GM12875 (cell line): ENCODE results near the gene ZNF275.

Source experiments
- H3K4me3 ChIP-seq: one replicate; pipeline ENCODE4 v1.5.1; 2011; ENCODE audit warnings: low read depth, low read length, control low read depth
- TF ChIP-seq, protein P1 (sequence below): IDR thresholded peaks from 2 replicates; pipeline ENCODE4 v1.5.1; 2011; ENCODE audit warnings: low read depth, mild to moderate bottlenecking, control low read depth, inconsistent platforms, low read length, moderate library complexity, borderline replicate concordance; ENCODE audit not compliant: insufficient read depth

Gene ZNF275

GRCh38 chrX:153348421-153348820, 14.5 kb downstream of the ZNF275 start:
- H3K4me3 ChIP-seq = no peak overlapping the region
- TF ChIP-seq, protein P1, sequence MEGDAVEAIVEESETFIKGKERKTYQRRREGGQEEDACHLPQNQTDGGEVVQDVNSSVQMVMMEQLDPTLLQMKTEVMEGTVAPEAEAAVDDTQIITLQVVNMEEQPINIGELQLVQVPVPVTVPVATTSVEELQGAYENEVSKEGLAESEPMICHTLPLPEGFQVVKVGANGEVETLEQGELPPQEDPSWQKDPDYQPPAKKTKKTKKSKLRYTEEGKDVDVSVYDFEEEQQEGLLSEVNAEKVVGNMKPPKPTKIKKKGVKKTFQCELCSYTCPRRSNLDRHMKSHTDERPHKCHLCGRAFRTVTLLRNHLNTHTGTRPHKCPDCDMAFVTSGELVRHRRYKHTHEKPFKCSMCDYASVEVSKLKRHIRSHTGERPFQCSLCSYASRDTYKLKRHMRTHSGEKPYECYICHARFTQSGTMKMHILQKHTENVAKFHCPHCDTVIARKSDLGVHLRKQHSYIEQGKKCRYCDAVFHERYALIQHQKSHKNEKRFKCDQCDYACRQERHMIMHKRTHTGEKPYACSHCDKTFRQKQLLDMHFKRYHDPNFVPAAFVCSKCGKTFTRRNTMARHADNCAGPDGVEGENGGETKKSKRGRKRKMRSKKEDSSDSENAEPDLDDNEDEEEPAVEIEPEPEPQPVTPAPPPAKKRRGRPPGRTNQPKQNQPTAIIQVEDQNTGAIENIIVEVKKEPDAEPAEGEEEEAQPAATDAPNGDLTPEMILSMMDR = no peak

DNA sequence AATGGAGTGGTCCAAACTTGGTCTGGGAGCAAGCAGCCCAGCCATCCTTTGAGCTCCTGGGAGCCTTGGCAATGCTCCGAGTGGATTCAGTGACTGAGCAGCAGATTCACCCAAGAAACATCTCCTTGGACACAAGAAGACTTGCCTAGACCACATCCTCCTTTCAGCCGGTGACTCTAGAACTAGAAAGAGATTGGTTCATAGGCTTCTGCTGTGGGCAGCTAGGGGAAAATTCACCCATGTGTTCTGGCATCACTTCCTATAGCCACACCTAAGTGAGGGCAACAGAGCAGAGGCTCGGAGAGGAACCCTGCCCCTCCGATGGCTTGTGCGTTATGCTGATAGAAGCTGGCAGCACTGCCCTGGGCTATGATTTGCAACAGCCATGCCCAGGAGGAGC, 16.0 kb downstream of the ZNF275 start:
- TF ChIP-seq, protein P1 = no peak

GRCh38 chrX:153351981-153352380, 18.0 kb downstream of the ZNF275 start:
- H3K4me3 ChIP-seq = no peak overlapping the region
- TF ChIP-seq, protein P1 = no peak

More for the DNA sequence above, 16.0 kb downstream of the ZNF275 start:
- H3K4me3 ChIP-seq = no peak overlapping the region

- TF ChIP-seq, protein P1 = no peak
- no peak overlapping the region for H3K4me3 ChIP-seq
Measured at GRCh38 chrX:153352858-153353257, 18.9 kb downstream of the ZNF275 start.

GRCh38 chrX:153353416-153353815, 19.5 kb downstream of the ZNF275 start:
- H3K4me3 ChIP-seq = no peak overlapping the region
- TF ChIP-seq, protein P1 = no peak

- TF ChIP-seq, protein P1 = no peak
- no peak overlapping the region for H3K4me3 ChIP-seq
Measured at GRCh38 chrX:153357877-153358276, 23.9 kb downstream of the ZNF275 start.

- TF ChIP-seq, protein P1 = no peak
Measured at GRCh38 chrX:153361781-153362397, 27.9 kb downstream of the ZNF275 start.

More at GRCh38 chrX:153361781-153362397, 27.9 kb downstream of the ZNF275 start:
- no peak overlapping the region for H3K4me3 ChIP-seq
